Measurements from ENCODE around the gene CD4.

Gene CD4

GRCh38 chr12:6757028-6757690, 32.2 kb upstream of the CD4 start:
- in situ Hi-C loops (cut with MboI; ENCODE audit: low pct_unique_long_range_greater_than_20kb, low sequenced_read_pairs, unreplicated experiment) = no loop called here
- TF ChIP-seq CTCF (IDR thresholded peaks at IDR 0.05; ENCODE audit: extremely low read depth, insufficient read depth, missing control alignments) = no peak
- no peak for DNase-seq (ENCODE audit: low spot score)

GRCh38 chr12:6758506-6759095, 30.7 kb upstream of the CD4 start:
- no peak for DNase-seq (ENCODE audit: low spot score)
- in situ Hi-C loops (cut with MboI; ENCODE audit: low pct_unique_long_range_greater_than_20kb, low sequenced_read_pairs, unreplicated experiment) = no loop called here
- no peak for TF ChIP-seq CTCF (IDR thresholded peaks at IDR 0.05; ENCODE audit: extremely low read depth, insufficient read depth, missing control alignments)

GRCh38 chr12:6759741-6760140, 29.6 kb upstream of the CD4 start:
- no peak for TF ChIP-seq CTCF (IDR thresholded peaks at IDR 0.05; ENCODE audit: extremely low read depth, insufficient read depth, missing control alignments)
- DNase-seq (ENCODE audit: low spot score) = no peak
- in situ Hi-C loops (cut with MboI; ENCODE audit: low pct_unique_long_range_greater_than_20kb, low sequenced_read_pairs, unreplicated experiment) = no loop called here

GRCh38 chr12:6763380-6763779, 25.9 kb upstream of the CD4 start:
- no peak for TF ChIP-seq CTCF (IDR thresholded peaks at IDR 0.05; ENCODE audit: extremely low read depth, insufficient read depth, missing control alignments)
- DNase-seq (ENCODE audit: low spot score) = no peak
- in situ Hi-C loops (cut with MboI; ENCODE audit: low pct_unique_long_range_greater_than_20kb, low sequenced_read_pairs, unreplicated experiment) = no loop called here

GRCh38 chr12:6764011-6764828, 25.1 kb upstream of the CD4 start:
- no peak for TF ChIP-seq CTCF (IDR thresholded peaks at IDR 0.05; ENCODE audit: extremely low read depth, insufficient read depth, missing control alignments)
- in situ Hi-C loops (cut with MboI; ENCODE audit: low pct_unique_long_range_greater_than_20kb, low sequenced_read_pairs, unreplicated experiment) = no loop called here
- peak; percentile 97 for DNase-seq (ENCODE audit: low spot score)

- no peak for DNase-seq (ENCODE audit: low spot score)
- in situ Hi-C loops (cut with MboI; ENCODE audit: low pct_unique_long_range_greater_than_20kb, low sequenced_read_pairs, unreplicated experiment) = no loop called here
Observed at GRCh38 chr12:6765048-6765633, 24.2 kb upstream of the CD4 start.

More at GRCh38 chr12:6765048-6765633, 24.2 kb upstream of the CD4 start:
- no peak for TF ChIP-seq CTCF (IDR thresholded peaks at IDR 0.05; ENCODE audit: extremely low read depth, insufficient read depth, missing control alignments)
